ENCODE measurements around the gene SLK.

DNA sequence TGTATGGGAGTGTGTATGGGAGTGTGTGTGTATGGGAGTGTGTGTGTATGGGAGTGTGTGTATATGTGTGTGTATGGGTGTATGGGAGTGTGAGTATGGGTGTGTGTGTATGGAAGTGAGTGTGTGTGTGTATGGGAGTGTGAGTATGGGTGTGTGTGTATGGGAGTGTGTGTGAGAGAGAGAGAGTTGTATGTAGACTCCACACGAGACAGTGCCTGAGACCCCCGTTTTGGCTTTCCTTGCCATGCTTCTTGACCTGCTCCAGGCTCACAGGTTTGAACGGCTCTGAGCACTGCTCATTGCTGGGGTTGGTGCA lies 69.1 kb downstream of the SLK start:
- no peak for TF ChIP-seq EZH2 (IDR thresholded peaks at IDR 0.05; ENCODE audit: insufficient read depth, poor library complexity, severe bottlenecking)
- no peak for TF ChIP-seq EZH2phosphoT487 (IDR thresholded peaks at IDR 0.05; ENCODE audit: insufficient read depth, low read depth)

All from GM23248 (cell line).